Measurements from ENCODE around the gene THAP3. TPM values are rescaled to one million over a fixed set of nuclear protein-coding genes. Genes with fewer than 3 reads are reported as not detected.

The THAP3 gene
- total and polyA plus RNA-seq, 2 donors (not counting 1 experiment from before 2014, with no cell fraction given): 20.2 to 30.4 TPM

- TF ChIP-seq EZH2 (IDR thresholded peaks at IDR 0.05; ENCODE audit: borderline replicate concordance, insufficient read depth, low read depth, low read length, poor library complexity, severe bottlenecking) (no peak), CTCF (IDR thresholded peaks at IDR 0.05) (peak; percentile 30)
- no peak overlapping the region for H3K27ac Mint-ChIP-seq
- CTCF ChIA-PET: interaction anchor here (0.9 to 2.2 kb wide), 4 partner anchors 11 to 151 kb away, joined by 3 to 7 read pairs (median 6); partner anchors contain the start of genes NOL9 and TAS1R1
Observed at GRCh38 chr1:6634371-6635052, 9.8 kb downstream of the THAP3 start.

More at GRCh38 chr1:6634371-6635052, 9.8 kb downstream of the THAP3 start:
- Mint-ChIP-seq H3K27me3 (no peaks in the 10 kb centered on the region), H3K9me3 (ENCODE audit: insufficient read depth) (no peaks in the 10 kb centered on the region), H3K4me3 (no peak overlapping the region), H3K4me1 (peaks cover under 1% of the 10 kb centered on the region)
- DNase-seq: peak; percentile 47
- intact Hi-C loops (cut with micrococcal nuclease): no loop called here
- Histone ChIP-seq H3K4me1 (ENCODE audit: control insufficient read depth in 2 of 2, insufficient read depth in 2 of 2, low read length in 2 of 2) (no peaks in the 10 kb centered on the region), H3K79me2 (ENCODE audit: control insufficient read depth, insufficient read depth, low read length) (peaks cover 3% of the 10 kb centered on the region), H3K36me3 (replicated peaks in 1 of 2; ENCODE audit: control extremely low read depth in 1 of 2, control insufficient read depth in 1 of 2, extremely low read depth in 1 of 2, insufficient read depth in 2 of 2, low read length in 1 of 2) (peaks cover 1 to 57% of the 10 kb centered on the region in 2 experiments), H3K27ac (ENCODE audit: low read length in 2 of 2) (no peak overlapping the region), H3K4me3 (ENCODE audit: control extremely low read depth in 1 of 5, extremely low read depth in 1 of 5, insufficient read depth in 1 of 5, low read depth in 2 of 5, low read length in 4 of 5) (no peak overlapping the region), H3K4me2 (replicated peaks; ENCODE audit: low read depth, low read length, poor library complexity, severe bottlenecking) (no peak overlapping the region), H3K27me3 (replicated peaks in 1 of 4; ENCODE audit: control extremely low read depth in 1 of 4, control insufficient read depth in 3 of 4, insufficient read depth in 4 of 4, low read length in 3 of 4) (no peaks in the 10 kb centered on the region), H3K9me3 (ENCODE audit: control extremely low read depth in 1 of 3, control insufficient read depth in 2 of 3, insufficient read depth in 1 of 3, low read length in 2 of 3) (no peaks in the 10 kb centered on the region), H2AFZ (ENCODE audit: insufficient read depth, low read depth, low read length, poor library complexity, severe bottlenecking) (no peak overlapping the region), H4K20me1 (ENCODE audit: control insufficient read depth, insufficient read depth, low read length, poor library complexity, severe bottlenecking) (peaks cover 7% of the 10 kb centered on the region), H3K9ac (ENCODE audit: low read length) (no peak overlapping the region)
- POLR2A ChIA-PET: interaction anchor here (0.6 kb wide), 1 partner anchor 31 kb away, joined by 3 read pairs; no protein-coding TSS in a partner anchor
- peak; percentile 28 for ATAC-seq (ENCODE audit: low read depth)
- WGBS (ENCODE audit: insufficient coverage): 85% methylated on average over 29 of the region's 29 CpGs
